HG02870 (cell line): ENCODE measurements around the gene PTPN18.
A peak's percentile ranks its signal among the peaks of the same experiment; 100 is the strongest.

Experiments used
- ATAC-seq: cut with Tn5 transposase; IDR thresholded peaks from one replicate; pipeline ENCODE4 v1.9.1; 2021; ENCODE audit warnings: mild to moderate bottlenecking, moderate library complexity; ENCODE audit not compliant: unreplicated experiment

The PTPN18 gene

GRCh38 chr2:130339885-130340745, 15.7 kb upstream of the PTPN18 start:
- ATAC-seq = no peak

- peak; percentile 1 for ATAC-seq
Observed at GRCh38 chr2:130341562-130342019, 14.3 kb upstream of the PTPN18 start.

GRCh38 chr2:130342020-130342532, 13.8 kb upstream of the PTPN18 start:
- ATAC-seq = peak; percentile 73

- peak; percentile 82 for ATAC-seq
Observed at GRCh38 chr2:130342533-130343275, 13.2 kb upstream of the PTPN18 start, which contains the start of gene IMP4. Gene IMP4 (plus strand): TSS chr2:130342897. CDS start chr2:130342933, 36 bp downstream.

- no peak for ATAC-seq
Observed at GRCh38 chr2:130344578-130344977, 11.3 kb upstream of the PTPN18 start.

- no peak for ATAC-seq
Observed at GRCh38 chr2:130345091-130345490, 10.8 kb upstream of the PTPN18 start.

GRCh38 chr2:130345611-130346010, 10.2 kb upstream of the PTPN18 start:
- no peak for ATAC-seq

- no peak for ATAC-seq
Observed at GRCh38 chr2:130346041-130346740, 9.7 kb upstream of the PTPN18 start.

GRCh38 chr2:130346741-130347066, 9.2 kb upstream of the PTPN18 start:
- ATAC-seq = no peak

- no peak for ATAC-seq
Observed at GRCh38 chr2:130347220-130347925, 8.5 kb upstream of the PTPN18 start.

- no peak for ATAC-seq
Observed at GRCh38 chr2:130349174-130349573, 6.7 kb upstream of the PTPN18 start.

- ATAC-seq = no peak
Observed at GRCh38 chr2:130351711-130352110, 4.1 kb upstream of the PTPN18 start.

- no peak for ATAC-seq
Observed at GRCh38 chr2:130352237-130352636, 3.6 kb upstream of the PTPN18 start.

- no peak for ATAC-seq
Observed at GRCh38 chr2:130353291-130354138, 2.3 kb upstream of the PTPN18 start.

GRCh38 chr2:130354139-130354428, 1.8 kb upstream of the PTPN18 start:
- ATAC-seq = no peak

- no peak for ATAC-seq
Observed at GRCh38 chr2:130355172-130355577, 681 bp upstream of the PTPN18 start.

GRCh38 chr2:130357864-130358263, 2.0 kb downstream of the PTPN18 start:
- ATAC-seq = no peak

- ATAC-seq = no peak
Observed at GRCh38 chr2:130358420-130359350, 2.8 kb downstream of the PTPN18 start.

- ATAC-seq = no peak
Observed at GRCh38 chr2:130359466-130359865, 3.6 kb downstream of the PTPN18 start.
